RWPE2 (cell line): Measurements from ENCODE around the gene ELMO3.

Experiments used
- ATAC-seq: fragments of 200-7000 bp; cut with Tn5 transposase; 3 replicates; pipeline ENCODE4 v1.9.1; 2021; ENCODE audit warnings: low read depth
- DNase-seq: peaks from one replicate; pipeline ENCODE4 v3.0.0-alpha.2; 2020; ENCODE audit warnings: low spot score
- H3K27ac ChIP-seq: fragments of 450-650 bp; 2 replicates; pipeline ENCODE4 v1.5.1; 2017; ENCODE audit warnings: mild to moderate bottlenecking; ENCODE audit not compliant: poor library complexity, severe bottlenecking
- H3K27me3 ChIP-seq: fragments of 250-450 bp; sonication (Bioruptor Pico); 2 replicates; pipeline ENCODE4 v1.5.1; 2021; ENCODE audit warnings: mild to moderate bottlenecking, moderate library complexity; ENCODE audit not compliant: insufficient read depth, poor library complexity, severe bottlenecking
- H3K36me3 ChIP-seq: fragments of 250-450 bp; sonication (Bioruptor Pico); 2 replicates; pipeline ENCODE4 v1.5.1; 2020; ENCODE audit warnings: low read depth, mild to moderate bottlenecking, moderate library complexity
- H3K4me1 ChIP-seq: fragments of 250-450 bp; sonication (Bioruptor Pico); 2 replicates; pipeline ENCODE4 v1.5.1; 2021; ENCODE audit warnings: mild to moderate bottlenecking, moderate library complexity; ENCODE audit not compliant: insufficient read depth, poor library complexity, severe bottlenecking
- H3K4me3 ChIP-seq: fragments of 250-450 bp; sonication (Bioruptor Pico); 2 replicates; pipeline ENCODE4 v1.5.1; 2021; ENCODE audit warnings: mild to moderate bottlenecking, moderate library complexity; ENCODE audit not compliant: severe bottlenecking
- H3K9me3 ChIP-seq: fragments of 250-450 bp; sonication (Bioruptor Pico); 2 replicates; pipeline ENCODE4 v1.5.1; 2021; ENCODE audit warnings: mild to moderate bottlenecking, moderate library complexity; ENCODE audit not compliant: severe bottlenecking
- CTCF ChIP-seq: fragments of 450-650 bp; IDR thresholded peaks from one replicate; pipeline ENCODE4 v1.5.1; 2017; ENCODE audit warnings: mild to moderate bottlenecking, moderate library complexity; ENCODE audit not compliant: poor library complexity, severe bottlenecking

ELMO3 gene

GRCh38 chr16:67169011-67169451, 29.9 kb upstream of the ELMO3 start:
- no peak for TF ChIP-seq CTCF
- H3K27ac ChIP-seq: no peak overlapping the region
- no peaks in the 10 kb centered on the region for H3K36me3 ChIP-seq
- no peak overlapping the region for H3K4me3 ChIP-seq
- no peak for DNase-seq
- H3K27me3 ChIP-seq: no peaks in the 10 kb centered on the region
- H3K9me3 ChIP-seq: no peaks in the 10 kb centered on the region
- H3K4me1 ChIP-seq: peaks cover 17% of the 10 kb centered on the region
- no peak for ATAC-seq

GRCh38 chr16:67169642-67170167, 29.2 kb upstream of the ELMO3 start:
- peak overlapping the region; percentile 39 for H3K4me3 ChIP-seq
- peaks cover 19% of the 10 kb centered on the region for H3K4me1 ChIP-seq
- H3K27ac ChIP-seq: peak overlapping the region; percentile 73
- H3K27me3 ChIP-seq: no peaks in the 10 kb centered on the region
- no peaks in the 10 kb centered on the region for H3K36me3 ChIP-seq
- H3K9me3 ChIP-seq: no peaks in the 10 kb centered on the region
- no peak for DNase-seq
- no peak for ATAC-seq
- peak; percentile 61 for TF ChIP-seq CTCF

GRCh38 chr16:67170168-67170948, 28.6 kb upstream of the ELMO3 start, which contains the start of gene NOL3:
NOL3 (plus strand) TSS chr16:67170538.
- Histone ChIP-seq H3K27me3 (no peaks in the 10 kb centered on the region), H3K4me3 (peak within 1 kb of the TSS; percentile 39), H3K4me1 (peaks cover 21% of the 10 kb centered on the region), H3K27ac (peak within 1 kb of the TSS; percentile 73), H3K36me3 (peaks cover 5% of the 10 kb centered on the region), H3K9me3 (no peaks in the 10 kb centered on the region)
- DNase-seq: no peak
- TF ChIP-seq CTCF: peak; percentile 13
- peak; percentile 47 for ATAC-seq

GRCh38 chr16:67170949-67171649, 27.8 kb upstream of the ELMO3 start:
- H3K4me1 ChIP-seq: peaks cover 21% of the 10 kb centered on the region
- DNase-seq (no peak), ATAC-seq (peak; percentile 2)
- peak overlapping the region; percentile 39 for H3K4me3 ChIP-seq
- no peaks in the 10 kb centered on the region for H3K27me3 ChIP-seq
- peaks cover 9% of the 10 kb centered on the region for H3K36me3 ChIP-seq
- no peak for TF ChIP-seq CTCF
- no peaks in the 10 kb centered on the region for H3K9me3 ChIP-seq
- peak overlapping the region; percentile 73 for H3K27ac ChIP-seq
